ENCODE measurements around the gene ANKRD12.

Gene ANKRD12

DNA sequence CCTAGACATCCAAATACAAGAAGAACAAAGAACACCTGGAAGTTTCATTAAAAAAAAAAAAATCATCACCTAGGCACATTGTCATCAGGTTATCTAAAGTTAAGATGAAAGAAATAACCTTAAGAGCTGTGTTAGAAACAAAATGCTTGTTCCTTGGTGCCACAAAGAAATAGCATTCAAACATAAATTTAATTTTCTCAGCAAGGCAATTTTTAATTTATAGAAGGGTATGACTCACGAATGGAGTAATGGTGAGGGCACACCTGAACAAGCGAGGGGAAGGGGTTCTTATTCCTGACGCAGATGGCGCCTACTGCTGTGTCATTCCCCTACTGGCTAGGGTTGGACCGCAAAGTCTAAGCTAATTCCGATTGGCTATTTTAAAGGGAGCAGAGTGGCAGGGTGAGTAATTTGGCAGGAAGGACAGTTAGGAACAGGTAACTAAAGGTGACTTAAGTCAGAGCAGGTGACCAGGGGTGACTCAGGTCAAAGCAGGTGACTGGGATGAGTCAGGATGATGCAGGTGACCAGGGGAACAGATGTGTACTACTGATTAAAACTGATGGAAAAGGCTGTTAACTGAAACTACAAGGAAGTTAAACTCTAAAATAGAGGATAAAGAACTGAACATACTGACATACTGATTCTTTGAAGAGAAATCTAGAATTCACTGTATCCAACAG lies 167.9 kb downstream of the ANKRD12 start:
- no peak for DNase-seq

- no peak for DNase-seq
Observed at GRCh38 chr18:9319333-9319732, 182.8 kb downstream of the ANKRD12 start.

- DNase-seq = no peak
Observed at GRCh38 chr18:9321017-9321452, 184.5 kb downstream of the ANKRD12 start.

DNA sequence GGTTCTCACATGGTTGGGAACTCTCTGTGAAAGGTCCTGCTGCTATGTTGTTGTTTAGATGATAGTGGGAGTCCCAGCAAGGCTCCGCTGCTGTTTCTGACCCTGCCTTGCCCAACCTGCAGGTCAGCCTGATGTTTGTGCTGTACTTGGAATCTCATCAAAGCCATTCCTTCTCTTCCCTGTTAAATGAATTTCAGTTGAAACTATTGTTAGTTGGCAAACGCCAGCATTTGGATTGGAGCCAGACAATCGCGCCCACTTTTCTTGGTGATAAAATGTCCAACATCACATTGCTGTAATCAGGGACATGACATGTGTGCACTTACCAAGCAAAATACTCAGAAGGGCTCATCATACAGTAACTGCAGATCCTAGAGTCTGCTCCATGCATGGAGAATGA lies 185.2 kb downstream of the ANKRD12 start:
- DNase-seq = no peak

GRCh38 chr18:9322744-9323143 lies 186.2 kb downstream of the ANKRD12 start:
- DNase-seq = no peak

DNA sequence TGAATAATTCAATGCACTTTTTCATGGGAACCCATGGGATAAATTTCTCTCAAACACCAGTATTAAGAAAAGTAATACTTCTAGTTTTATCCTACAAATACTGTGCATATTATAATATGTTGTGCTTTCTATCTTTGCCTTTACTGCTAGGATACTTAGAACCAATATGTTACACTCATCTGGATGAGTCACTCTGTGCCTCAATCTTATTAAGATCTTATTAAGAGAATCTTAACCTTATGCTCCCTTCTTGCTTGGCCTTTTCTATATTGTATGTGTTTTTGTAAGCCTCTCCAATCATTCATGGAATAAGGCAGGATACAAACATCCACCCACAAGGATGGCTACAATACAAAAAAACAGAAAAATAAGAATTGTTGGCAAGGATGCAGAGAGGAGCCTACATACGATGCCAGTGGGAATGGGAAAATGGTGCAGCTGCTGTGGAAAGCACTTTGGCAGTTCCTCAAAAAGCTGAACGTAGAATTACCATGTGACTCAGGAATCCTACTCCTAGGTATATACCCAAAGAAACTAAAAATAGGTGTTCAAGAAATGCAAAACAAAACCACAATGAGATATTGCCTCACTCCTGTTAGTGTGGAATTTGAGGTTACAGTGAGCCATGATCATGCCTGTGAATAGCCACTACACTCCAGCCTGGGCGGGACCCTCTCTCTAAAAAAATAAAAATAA lies 187.3 kb downstream of the ANKRD12 start:
- peak; percentile 68 for DNase-seq

- DNase-seq = no peak
Observed at GRCh38 chr18:9325716-9326115, 189.1 kb downstream of the ANKRD12 start.

DNA sequence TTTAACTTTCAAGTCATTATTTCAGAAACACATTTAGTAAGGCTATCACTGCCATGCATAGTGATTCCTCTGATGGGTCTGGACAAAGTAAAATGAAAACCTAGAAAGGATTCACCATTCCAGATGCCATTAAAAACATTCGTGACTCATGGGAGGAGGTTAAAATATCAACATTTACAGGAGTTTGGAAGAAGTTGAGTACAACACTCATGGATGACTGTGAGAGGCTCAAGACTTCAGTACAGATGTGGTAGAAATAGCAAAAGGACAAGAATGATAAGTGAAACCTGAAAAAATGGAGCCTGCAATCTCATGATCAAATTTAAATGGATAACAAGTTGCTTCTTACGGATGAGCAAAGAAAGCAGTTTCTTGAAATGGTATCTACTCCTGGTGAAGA lies 192.2 kb downstream of the ANKRD12 start:
- DNase-seq = no peak

DNA sequence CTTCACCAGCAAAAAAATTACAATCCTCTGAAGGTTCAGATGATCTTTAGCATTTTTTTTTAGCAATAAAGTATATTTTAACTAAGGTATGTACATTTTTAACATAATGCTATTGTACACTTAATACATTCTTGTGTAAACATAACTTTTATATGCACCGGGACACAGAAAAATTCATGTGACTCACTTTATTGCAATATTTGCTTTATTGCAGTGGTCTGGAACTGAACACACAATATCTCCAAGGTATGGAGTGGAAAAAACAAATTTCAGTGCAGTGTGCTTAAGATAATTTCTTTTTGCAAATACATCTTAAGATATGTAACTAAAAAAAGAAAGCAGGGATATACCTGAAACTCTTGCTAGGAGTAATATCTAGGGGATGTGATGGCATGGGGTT lies 192.9 kb downstream of the ANKRD12 start:
- DNase-seq = no peak

DNA sequence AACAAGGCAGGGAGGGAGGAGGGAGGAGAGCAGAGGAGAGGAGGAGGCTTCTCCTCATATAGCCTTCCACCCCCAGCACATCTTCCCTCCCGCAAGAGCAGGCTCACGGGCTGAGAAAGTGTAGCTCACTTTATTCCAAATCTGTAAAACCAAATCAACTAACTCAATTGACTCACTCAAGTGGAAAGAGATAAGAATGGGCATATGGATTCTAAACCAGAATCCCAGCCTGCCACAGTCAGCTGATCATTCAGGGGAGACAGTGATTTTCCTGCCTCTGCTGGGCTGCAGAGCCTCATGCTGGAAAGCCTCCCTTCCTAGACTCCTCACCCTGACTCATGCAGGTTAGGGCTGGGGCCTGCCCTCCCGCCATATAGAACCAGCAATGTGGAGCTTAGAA lies 193.8 kb downstream of the ANKRD12 start:
- no peak for DNase-seq

GRCh38 chr18:9333441-9334328 lies 197.1 kb downstream of the ANKRD12 start:
- DNase-seq = no peak

- peak; percentile 88 for DNase-seq
Observed at GRCh38 chr18:9334329-9334972, 197.9 kb downstream of the ANKRD12 start, which contains the start of gene TWSG1. Gene TWSG1, plus strand, starts transcription at chr18:9334773. Its CDS starts 2,457 bp downstream, at chr18:9337230.

- DNase-seq = no peak
Observed at GRCh38 chr18:9334973-9335696, 198.6 kb downstream of the ANKRD12 start.

All from NCI-H226 (cell line).